ENCODE data around the gene RNF152.

DNA sequence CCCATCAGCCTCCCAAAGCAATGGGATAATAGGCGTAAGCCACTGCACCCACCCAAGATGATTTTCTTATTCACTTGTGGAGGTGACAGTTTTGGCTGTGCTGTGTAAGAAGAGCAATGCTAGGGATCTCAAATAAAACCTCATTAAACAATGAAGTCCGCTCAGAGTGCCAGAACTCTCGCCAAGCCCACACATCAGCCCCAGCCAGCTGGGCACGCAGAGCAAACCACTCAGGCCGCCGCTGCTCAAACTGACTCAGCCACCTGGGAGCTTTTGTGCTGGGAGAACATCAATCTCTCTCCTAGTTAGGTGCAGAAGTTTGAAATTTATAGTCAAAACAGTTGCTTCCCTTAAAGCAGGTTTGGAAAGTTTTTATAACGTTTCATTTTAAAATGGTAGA is 47.6 kb downstream of the RNF152 start:
- TF ChIP-seq, protein P1, sequence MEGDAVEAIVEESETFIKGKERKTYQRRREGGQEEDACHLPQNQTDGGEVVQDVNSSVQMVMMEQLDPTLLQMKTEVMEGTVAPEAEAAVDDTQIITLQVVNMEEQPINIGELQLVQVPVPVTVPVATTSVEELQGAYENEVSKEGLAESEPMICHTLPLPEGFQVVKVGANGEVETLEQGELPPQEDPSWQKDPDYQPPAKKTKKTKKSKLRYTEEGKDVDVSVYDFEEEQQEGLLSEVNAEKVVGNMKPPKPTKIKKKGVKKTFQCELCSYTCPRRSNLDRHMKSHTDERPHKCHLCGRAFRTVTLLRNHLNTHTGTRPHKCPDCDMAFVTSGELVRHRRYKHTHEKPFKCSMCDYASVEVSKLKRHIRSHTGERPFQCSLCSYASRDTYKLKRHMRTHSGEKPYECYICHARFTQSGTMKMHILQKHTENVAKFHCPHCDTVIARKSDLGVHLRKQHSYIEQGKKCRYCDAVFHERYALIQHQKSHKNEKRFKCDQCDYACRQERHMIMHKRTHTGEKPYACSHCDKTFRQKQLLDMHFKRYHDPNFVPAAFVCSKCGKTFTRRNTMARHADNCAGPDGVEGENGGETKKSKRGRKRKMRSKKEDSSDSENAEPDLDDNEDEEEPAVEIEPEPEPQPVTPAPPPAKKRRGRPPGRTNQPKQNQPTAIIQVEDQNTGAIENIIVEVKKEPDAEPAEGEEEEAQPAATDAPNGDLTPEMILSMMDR (IDR thresholded peaks at IDR 0.05) = no peak
- TF ChIP-seq POLR2AphosphoS5 (IDR thresholded peaks at IDR 0.05) (no peak), POLR2A (IDR thresholded peaks at IDR 0.05) (no peak)

Measured in sigmoid colon (tissue), 4 donors.